Loucy (cell line): ENCODE measurements around the gene INPP5F.

Experiments
- H2AFZ ChIP-seq: fragments of 200-600 bp; sonication (generic); 2 replicates; pipeline ENCODE4 v1.6.0; 2016; ENCODE audit warnings: antibody characterized with exemption, mild to moderate bottlenecking, low read length, moderate library complexity
- H3F3A ChIP-seq: fragments of 200-600 bp; 2 replicates; pipeline ENCODE4 v1.6.0; 2016; ENCODE audit warnings: antibody characterized with exemption, low read depth, mild to moderate bottlenecking
- H3K27me3 ChIP-seq: fragments of 200-600 bp; sonication (generic); 2 replicates; pipeline ENCODE4 v1.6.1; 2014; ENCODE audit warnings: low read length, mild to moderate bottlenecking; ENCODE audit not compliant: insufficient read depth, poor library complexity, severe bottlenecking
- H3K36me3 ChIP-seq: fragments of 200-600 bp; sonication (generic); 2 replicates; pipeline ENCODE4 v1.6.1; 2016; ENCODE audit warnings: low read length; ENCODE audit not compliant: insufficient read depth
- H3K4me1 ChIP-seq: fragments of 200-600 bp; sonication (generic); 2 replicates; pipeline ENCODE4 v1.5.1; 2014; ENCODE audit warnings: low read length, mild to moderate bottlenecking; ENCODE audit not compliant: insufficient read depth, poor library complexity, severe bottlenecking
- H3K4me2 ChIP-seq: fragments of 200-600 bp; sonication (generic); 2 replicates; pipeline ENCODE4 v1.6.0; 2014; ENCODE audit warnings: antibody characterized with exemption, low read length, low read depth, mild to moderate bottlenecking; ENCODE audit not compliant: poor library complexity, severe bottlenecking
- H3K4me3 ChIP-seq: fragments of 200-600 bp; sonication (generic); 2 replicates; pipeline ENCODE4 v1.5.1; 2014; ENCODE audit warnings: low read length, mild to moderate bottlenecking, mixed read lengths; ENCODE audit not compliant: poor library complexity, severe bottlenecking
- H3K79me2 ChIP-seq: fragments of 200-600 bp; sonication (generic); 2 replicates; pipeline ENCODE4 v1.6.1; 2014; ENCODE audit warnings: low read length; ENCODE audit not compliant: insufficient read depth
- H3K9ac ChIP-seq: fragments of 200-600 bp; sonication (generic); 2 replicates; pipeline ENCODE4 v1.6.0; 2014; ENCODE audit warnings: mild to moderate bottlenecking, low read depth, low read length, moderate library complexity; ENCODE audit not compliant: poor library complexity, severe bottlenecking
- H3K9me2 ChIP-seq: fragments of 200-600 bp; sonication (generic); replicated peaks from 2 replicates; pipeline ENCODE4 v1.6.1; 2016; ENCODE audit warnings: low read depth, low read length, mixed read lengths
- H3K9me3 ChIP-seq: fragments of 200-600 bp; sonication (generic); 2 replicates; pipeline ENCODE4 v1.6.1; 2014; ENCODE audit warnings: mild to moderate bottlenecking, antibody characterized with exemption, low read length, low read depth; ENCODE audit not compliant: insufficient read depth
- H4K20me1 ChIP-seq: fragments of 200-600 bp; sonication (generic); 2 replicates; pipeline ENCODE4 v1.6.0; 2014; ENCODE audit warnings: antibody characterized with exemption, low read length, mild to moderate bottlenecking; ENCODE audit not compliant: insufficient read depth, poor library complexity, severe bottlenecking
- EZH2phosphoT487 ChIP-seq: fragments of 200-600 bp; IDR thresholded peaks from 2 replicates; pipeline ENCODE4 v1.6.1; 2018; ENCODE audit warnings: antibody characterized with exemption, mild to moderate bottlenecking, moderate library complexity, borderline replicate concordance
- TF ChIP-seq, protein P1 (sequence below): fragments of 200-600 bp; sonication (generic); conservative IDR thresholded peaks from 2 replicates; pipeline ENCODE4 v1.5.1; 2014; ENCODE audit warnings: mild to moderate bottlenecking, antibody characterized with exemption, low read length

INPP5F gene

GRCh38 chr10:119831656-119832055 lies 105.8 kb downstream of the INPP5F start:
- no peaks in the 10 kb centered on the region for H3F3A ChIP-seq
- H3K9me2 ChIP-seq: no peaks in the 10 kb centered on the region
- no peaks in the 10 kb centered on the region for H3K9me3 ChIP-seq
- no peaks in the 10 kb centered on the region for H3K4me1 ChIP-seq
- TF ChIP-seq, protein P1, sequence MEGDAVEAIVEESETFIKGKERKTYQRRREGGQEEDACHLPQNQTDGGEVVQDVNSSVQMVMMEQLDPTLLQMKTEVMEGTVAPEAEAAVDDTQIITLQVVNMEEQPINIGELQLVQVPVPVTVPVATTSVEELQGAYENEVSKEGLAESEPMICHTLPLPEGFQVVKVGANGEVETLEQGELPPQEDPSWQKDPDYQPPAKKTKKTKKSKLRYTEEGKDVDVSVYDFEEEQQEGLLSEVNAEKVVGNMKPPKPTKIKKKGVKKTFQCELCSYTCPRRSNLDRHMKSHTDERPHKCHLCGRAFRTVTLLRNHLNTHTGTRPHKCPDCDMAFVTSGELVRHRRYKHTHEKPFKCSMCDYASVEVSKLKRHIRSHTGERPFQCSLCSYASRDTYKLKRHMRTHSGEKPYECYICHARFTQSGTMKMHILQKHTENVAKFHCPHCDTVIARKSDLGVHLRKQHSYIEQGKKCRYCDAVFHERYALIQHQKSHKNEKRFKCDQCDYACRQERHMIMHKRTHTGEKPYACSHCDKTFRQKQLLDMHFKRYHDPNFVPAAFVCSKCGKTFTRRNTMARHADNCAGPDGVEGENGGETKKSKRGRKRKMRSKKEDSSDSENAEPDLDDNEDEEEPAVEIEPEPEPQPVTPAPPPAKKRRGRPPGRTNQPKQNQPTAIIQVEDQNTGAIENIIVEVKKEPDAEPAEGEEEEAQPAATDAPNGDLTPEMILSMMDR: no peak
- TF ChIP-seq EZH2phosphoT487: no peak
- H3K27me3 ChIP-seq: no peaks in the 10 kb centered on the region
- H2AFZ ChIP-seq: no peak overlapping the region
- no peaks in the 10 kb centered on the region for H3K79me2 ChIP-seq
- H3K36me3 ChIP-seq: peaks cover 94% of the 10 kb centered on the region
- no peak overlapping the region for H3K4me3 ChIP-seq
- no peak overlapping the region for H3K4me2 ChIP-seq
- H4K20me1 ChIP-seq: no peaks in the 10 kb centered on the region
- H3K9ac ChIP-seq: no peak overlapping the region

- H3K27me3 ChIP-seq: no peaks in the 10 kb centered on the region
- no peak overlapping the region for H3K4me3 ChIP-seq
- H3K9ac ChIP-seq: no peak overlapping the region
- peaks cover 95% of the 10 kb centered on the region for H3K36me3 ChIP-seq
- no peaks in the 10 kb centered on the region for H4K20me1 ChIP-seq
- H3K4me2 ChIP-seq: no peak overlapping the region
- no peaks in the 10 kb centered on the region for H3K79me2 ChIP-seq
- no peaks in the 10 kb centered on the region for H3F3A ChIP-seq
- no peaks in the 10 kb centered on the region for H3K9me3 ChIP-seq
- no peaks in the 10 kb centered on the region for H3K9me2 ChIP-seq
- TF ChIP-seq, protein P1: no peak
- H3K4me1 ChIP-seq: no peaks in the 10 kb centered on the region
- H2AFZ ChIP-seq: no peak overlapping the region
Measured at GRCh38 chr10:119832951-119833350, 107.1 kb downstream of the INPP5F start.

DNA sequence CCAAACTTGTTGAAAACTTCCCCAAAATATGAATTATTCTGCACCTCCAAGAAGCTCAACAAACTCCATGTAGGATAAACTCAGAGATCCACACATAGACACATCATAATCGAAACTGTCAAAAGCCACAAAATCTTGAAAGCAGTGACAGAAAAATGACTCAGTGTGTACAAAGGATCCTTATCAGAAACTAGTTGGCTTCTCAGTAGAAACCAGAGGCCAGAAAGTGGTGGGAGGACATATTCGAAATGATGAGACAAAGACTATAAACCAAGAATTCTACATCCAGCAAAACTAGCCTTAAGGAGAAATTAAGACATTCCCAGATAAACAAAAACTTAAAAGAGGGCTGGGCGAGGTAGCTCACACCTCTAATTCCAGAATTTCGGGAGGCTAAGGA lies 108.3 kb downstream of the INPP5F start:
- Histone ChIP-seq H4K20me1 (no peaks in the 10 kb centered on the region), H3K79me2 (no peaks in the 10 kb centered on the region), H3K9me2 (no peaks in the 10 kb centered on the region), H3K4me2 (no peak overlapping the region), H3K36me3 (peaks cover 93% of the 10 kb centered on the region), H2AFZ (no peak overlapping the region), H3K9me3 (no peaks in the 10 kb centered on the region), H3K4me3 (no peak overlapping the region), H3K4me1 (no peaks in the 10 kb centered on the region), H3F3A (no peaks in the 10 kb centered on the region), H3K27me3 (no peaks in the 10 kb centered on the region), H3K9ac (no peak overlapping the region)
- no peak for TF ChIP-seq EZH2phosphoT487
- TF ChIP-seq, protein P1: no peak
